Upper lobe of left lung (tissue), 4 donors: Measurements from ENCODE around the gene DTNB.
"Not testable (repeated sequence)": the region's sequence is repeated elsewhere in the genome, so short reads cannot be mapped to it uniquely, and the experiment has no call there.

Experiments
- POLR2AphosphoS5 ChIP-seq, 2 donors: sonication (generic); formaldehyde crosslinking; IDR thresholded peaks; one replicate each; pipeline ENCODE4 v1.5.1; 2017; ENCODE audit warnings: antibody characterized with exemption in 2 of 2
- TF ChIP-seq, protein P1 (sequence below), 6 experiments: fragments of 450-650 bp in 4 of 6; fragments of 200-600 bp in 2 of 6; sonication (generic) in 2 of 6; IDR thresholded peaks; one replicate each; pipeline ENCODE4 v1.5.1; 2016 to 2019; ENCODE audit warnings: antibody characterized with exemption in 6 of 6

DNA sequence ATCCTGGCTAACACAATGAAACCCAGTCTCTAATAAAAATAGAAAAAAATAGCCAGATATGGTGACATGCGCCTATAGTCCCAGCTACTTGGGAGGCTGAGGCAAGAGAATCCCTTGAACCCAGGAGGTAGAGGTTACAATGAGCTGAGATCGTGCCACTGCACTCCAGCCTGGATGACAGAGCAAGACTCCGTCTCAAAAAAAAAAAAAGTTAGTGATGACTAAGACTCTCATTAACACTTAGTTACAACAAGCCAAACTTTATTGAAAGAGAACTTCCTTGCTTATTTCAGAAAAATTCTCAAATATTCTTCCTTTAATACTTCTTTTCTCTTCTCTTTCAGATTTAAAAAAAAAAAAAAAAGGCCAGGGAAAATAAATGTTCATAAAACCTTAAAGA, 7.9 kb downstream of the DTNB start:
- TF ChIP-seq, protein P1, sequence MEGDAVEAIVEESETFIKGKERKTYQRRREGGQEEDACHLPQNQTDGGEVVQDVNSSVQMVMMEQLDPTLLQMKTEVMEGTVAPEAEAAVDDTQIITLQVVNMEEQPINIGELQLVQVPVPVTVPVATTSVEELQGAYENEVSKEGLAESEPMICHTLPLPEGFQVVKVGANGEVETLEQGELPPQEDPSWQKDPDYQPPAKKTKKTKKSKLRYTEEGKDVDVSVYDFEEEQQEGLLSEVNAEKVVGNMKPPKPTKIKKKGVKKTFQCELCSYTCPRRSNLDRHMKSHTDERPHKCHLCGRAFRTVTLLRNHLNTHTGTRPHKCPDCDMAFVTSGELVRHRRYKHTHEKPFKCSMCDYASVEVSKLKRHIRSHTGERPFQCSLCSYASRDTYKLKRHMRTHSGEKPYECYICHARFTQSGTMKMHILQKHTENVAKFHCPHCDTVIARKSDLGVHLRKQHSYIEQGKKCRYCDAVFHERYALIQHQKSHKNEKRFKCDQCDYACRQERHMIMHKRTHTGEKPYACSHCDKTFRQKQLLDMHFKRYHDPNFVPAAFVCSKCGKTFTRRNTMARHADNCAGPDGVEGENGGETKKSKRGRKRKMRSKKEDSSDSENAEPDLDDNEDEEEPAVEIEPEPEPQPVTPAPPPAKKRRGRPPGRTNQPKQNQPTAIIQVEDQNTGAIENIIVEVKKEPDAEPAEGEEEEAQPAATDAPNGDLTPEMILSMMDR (IDR thresholded peaks at IDR 0.05) = not testable (repeated sequence)
- not testable (repeated sequence) for TF ChIP-seq POLR2AphosphoS5 (IDR thresholded peaks at IDR 0.05)
